ENCODE measurements around the gene GPC3. TPM values are rescaled to one million over a fixed set of nuclear protein-coding genes. Genes with fewer than 3 reads are reported as not detected.
A peak's percentile ranks its signal among the peaks of the same experiment; 100 is the strongest.

Gene GPC3
- total RNA-seq, 1 experiment from 2014 or later, result 32.4 TPM

GRCh38 chrX:133922390-133922771, 63.0 kb downstream of the GPC3 start:
- TF ChIP-seq ZNF671 (CRISPR knock-in tag; IDR thresholded peaks at IDR 0.05), result no peak
- H3K27me3 Mint-ChIP-seq (ENCODE audit: low read depth), result peaks cover 4% of the 10 kb centered on the region; the same call in 1 of the 2 replicates
- ATAC-seq (no peak), DNase-seq (ENCODE audit: low spot score) (no peak)
- ChIA-PET POLR2A (no interaction called here), CTCF (interaction anchor here (0.8 to 4.6 kb wide), 7 partner anchors 9 to 130 kb away, joined by 3 to 36 read pairs (median 4); no protein-coding TSS in a partner anchor)
- H3K27ac Mint-ChIP-seq, result no peak overlapping the region
- H3K36me3 Mint-ChIP-seq, result peaks cover under 1% of the 10 kb centered on the region; the same call in 1 of the 2 replicates
- no peak overlapping the region for H3K4me3 Mint-ChIP-seq
- H3K9me3 Mint-ChIP-seq, result no peaks in the 10 kb centered on the region
- peaks cover 56% of the 10 kb centered on the region for H3K4me1 Mint-ChIP-seq

GRCh38 chrX:133921764-133922389, 63.5 kb downstream of the GPC3 start:
- peak; percentile 75 for DNase-seq (ENCODE audit: low spot score)
- peaks cover 53% of the 10 kb centered on the region for H3K4me1 Mint-ChIP-seq
- ATAC-seq, result peak; percentile 92
- TF ChIP-seq, protein P1, sequence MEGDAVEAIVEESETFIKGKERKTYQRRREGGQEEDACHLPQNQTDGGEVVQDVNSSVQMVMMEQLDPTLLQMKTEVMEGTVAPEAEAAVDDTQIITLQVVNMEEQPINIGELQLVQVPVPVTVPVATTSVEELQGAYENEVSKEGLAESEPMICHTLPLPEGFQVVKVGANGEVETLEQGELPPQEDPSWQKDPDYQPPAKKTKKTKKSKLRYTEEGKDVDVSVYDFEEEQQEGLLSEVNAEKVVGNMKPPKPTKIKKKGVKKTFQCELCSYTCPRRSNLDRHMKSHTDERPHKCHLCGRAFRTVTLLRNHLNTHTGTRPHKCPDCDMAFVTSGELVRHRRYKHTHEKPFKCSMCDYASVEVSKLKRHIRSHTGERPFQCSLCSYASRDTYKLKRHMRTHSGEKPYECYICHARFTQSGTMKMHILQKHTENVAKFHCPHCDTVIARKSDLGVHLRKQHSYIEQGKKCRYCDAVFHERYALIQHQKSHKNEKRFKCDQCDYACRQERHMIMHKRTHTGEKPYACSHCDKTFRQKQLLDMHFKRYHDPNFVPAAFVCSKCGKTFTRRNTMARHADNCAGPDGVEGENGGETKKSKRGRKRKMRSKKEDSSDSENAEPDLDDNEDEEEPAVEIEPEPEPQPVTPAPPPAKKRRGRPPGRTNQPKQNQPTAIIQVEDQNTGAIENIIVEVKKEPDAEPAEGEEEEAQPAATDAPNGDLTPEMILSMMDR (IDR thresholded peaks at IDR 0.05), result peak; percentile 32; the same call in 1 of the 2 replicates
- TF ChIP-seq HMGXB4 (CRISPR knock-in tag; IDR thresholded peaks at IDR 0.05), result no peak
- H3K4me3 Mint-ChIP-seq, result no peak overlapping the region
- H3K27ac Mint-ChIP-seq, result peak overlapping the region; percentile 76; the same call in 1 of the 2 replicates
- H3K27me3 Mint-ChIP-seq (ENCODE audit: low read depth), result peaks cover 4% of the 10 kb centered on the region; the same call in 1 of the 2 replicates
- CTCF ChIA-PET, result interaction anchor here (0.8 to 4.6 kb wide), 9 partner anchors 9 to 129 kb away, joined by 3 to 36 read pairs (median 4); no protein-coding TSS in a partner anchor
- POLR2A ChIA-PET, result no interaction called here
- H3K9me3 Mint-ChIP-seq, result no peaks in the 10 kb centered on the region
- peaks cover 4% of the 10 kb centered on the region; the same call in 1 of the 2 replicates for H3K36me3 Mint-ChIP-seq

DNA sequence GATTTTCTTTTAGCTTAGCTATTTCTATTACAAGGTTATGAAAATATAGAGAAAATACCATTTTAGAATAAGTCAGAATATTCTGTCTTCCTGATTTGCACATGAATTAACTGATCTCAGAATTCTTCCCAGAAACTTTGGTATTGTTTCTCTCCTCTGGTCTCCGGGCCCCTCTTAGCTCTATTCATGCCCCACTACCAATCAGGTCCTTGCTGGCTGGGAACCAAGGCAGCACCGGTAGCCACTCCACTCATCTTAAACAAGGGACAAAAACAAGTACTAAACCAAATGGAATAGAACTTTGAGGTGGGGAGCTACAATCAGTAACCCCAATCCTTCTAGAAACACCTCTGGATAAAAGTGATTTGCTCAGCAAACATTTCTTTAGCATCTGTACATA, 64.3 kb downstream of the GPC3 start:
- ChIA-PET POLR2A (interaction anchor here (0.6 kb wide), 1 partner anchor 62 kb away, joined by 3 read pairs; no protein-coding TSS in a partner anchor), CTCF (interaction anchor here (0.8 to 4.6 kb wide), 6 partner anchors 52 to 128 kb away, joined by 3 to 36 read pairs (median 4); no protein-coding TSS in a partner anchor)
- H3K27me3 Mint-ChIP-seq (ENCODE audit: low read depth), result peaks cover 4% of the 10 kb centered on the region; the same call in 1 of the 2 replicates
- H3K36me3 Mint-ChIP-seq, result peaks cover 4% of the 10 kb centered on the region; the same call in 1 of the 2 replicates
- no peak overlapping the region for H3K27ac Mint-ChIP-seq
- DNase-seq (ENCODE audit: low spot score) (no peak), ATAC-seq (no peak)
- H3K4me1 Mint-ChIP-seq, result peaks cover 46% of the 10 kb centered on the region
- H3K9me3 Mint-ChIP-seq, result no peaks in the 10 kb centered on the region
- H3K4me3 Mint-ChIP-seq, result no peak overlapping the region
- TF ChIP-seq, protein P1 (IDR thresholded peaks at IDR 0.05), result no peak
- TF ChIP-seq ZNF121 (CRISPR knock-in tag; IDR thresholded peaks at IDR 0.05), result no peak
- no peak for TF ChIP-seq TEAD1 (CRISPR knock-in tag; IDR thresholded peaks at IDR 0.05)
- no peak for TF ChIP-seq NFE2L1 (CRISPR knock-in tag; IDR thresholded peaks at IDR 0.05)
- TF ChIP-seq ZNF232 (CRISPR knock-in tag; IDR thresholded peaks at IDR 0.05), result no peak
- TF ChIP-seq ZNF423 (CRISPR knock-in tag; IDR thresholded peaks at IDR 0.05), result no peak
- TF ChIP-seq MXD4 (CRISPR knock-in tag; IDR thresholded peaks at IDR 0.05; ENCODE audit: borderline replicate concordance), result no peak
- TF ChIP-seq FOXP4 (CRISPR knock-in tag; IDR thresholded peaks at IDR 0.05), result no peak
- TF ChIP-seq, protein P2, sequence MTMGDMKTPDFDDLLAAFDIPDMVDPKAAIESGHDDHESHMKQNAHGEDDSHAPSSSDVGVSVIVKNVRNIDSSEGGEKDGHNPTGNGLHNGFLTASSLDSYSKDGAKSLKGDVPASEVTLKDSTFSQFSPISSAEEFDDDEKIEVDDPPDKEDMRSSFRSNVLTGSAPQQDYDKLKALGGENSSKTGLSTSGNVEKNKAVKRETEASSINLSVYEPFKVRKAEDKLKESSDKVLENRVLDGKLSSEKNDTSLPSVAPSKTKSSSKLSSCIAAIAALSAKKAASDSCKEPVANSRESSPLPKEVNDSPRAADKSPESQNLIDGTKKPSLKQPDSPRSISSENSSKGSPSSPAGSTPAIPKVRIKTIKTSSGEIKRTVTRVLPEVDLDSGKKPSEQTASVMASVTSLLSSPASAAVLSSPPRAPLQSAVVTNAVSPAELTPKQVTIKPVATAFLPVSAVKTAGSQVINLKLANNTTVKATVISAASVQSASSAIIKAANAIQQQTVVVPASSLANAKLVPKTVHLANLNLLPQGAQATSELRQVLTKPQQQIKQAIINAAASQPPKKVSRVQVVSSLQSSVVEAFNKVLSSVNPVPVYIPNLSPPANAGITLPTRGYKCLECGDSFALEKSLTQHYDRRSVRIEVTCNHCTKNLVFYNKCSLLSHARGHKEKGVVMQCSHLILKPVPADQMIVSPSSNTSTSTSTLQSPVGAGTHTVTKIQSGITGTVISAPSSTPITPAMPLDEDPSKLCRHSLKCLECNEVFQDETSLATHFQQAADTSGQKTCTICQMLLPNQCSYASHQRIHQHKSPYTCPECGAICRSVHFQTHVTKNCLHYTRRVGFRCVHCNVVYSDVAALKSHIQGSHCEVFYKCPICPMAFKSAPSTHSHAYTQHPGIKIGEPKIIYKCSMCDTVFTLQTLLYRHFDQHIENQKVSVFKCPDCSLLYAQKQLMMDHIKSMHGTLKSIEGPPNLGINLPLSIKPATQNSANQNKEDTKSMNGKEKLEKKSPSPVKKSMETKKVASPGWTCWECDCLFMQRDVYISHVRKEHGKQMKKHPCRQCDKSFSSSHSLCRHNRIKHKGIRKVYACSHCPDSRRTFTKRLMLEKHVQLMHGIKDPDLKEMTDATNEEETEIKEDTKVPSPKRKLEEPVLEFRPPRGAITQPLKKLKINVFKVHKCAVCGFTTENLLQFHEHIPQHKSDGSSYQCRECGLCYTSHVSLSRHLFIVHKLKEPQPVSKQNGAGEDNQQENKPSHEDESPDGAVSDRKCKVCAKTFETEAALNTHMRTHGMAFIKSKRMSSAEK (CRISPR knock-in tag; IDR thresholded peaks at IDR 0.05; ENCODE audit: borderline replicate concordance), result no peak
- TF ChIP-seq, protein P3, sequence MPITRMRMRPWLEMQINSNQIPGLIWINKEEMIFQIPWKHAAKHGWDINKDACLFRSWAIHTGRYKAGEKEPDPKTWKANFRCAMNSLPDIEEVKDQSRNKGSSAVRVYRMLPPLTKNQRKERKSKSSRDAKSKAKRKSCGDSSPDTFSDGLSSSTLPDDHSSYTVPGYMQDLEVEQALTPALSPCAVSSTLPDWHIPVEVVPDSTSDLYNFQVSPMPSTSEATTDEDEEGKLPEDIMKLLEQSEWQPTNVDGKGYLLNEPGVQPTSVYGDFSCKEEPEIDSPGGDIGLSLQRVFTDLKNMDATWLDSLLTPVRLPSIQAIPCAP (CRISPR knock-in tag; IDR thresholded peaks at IDR 0.05), result no peak
- TF ChIP-seq, protein P4, sequence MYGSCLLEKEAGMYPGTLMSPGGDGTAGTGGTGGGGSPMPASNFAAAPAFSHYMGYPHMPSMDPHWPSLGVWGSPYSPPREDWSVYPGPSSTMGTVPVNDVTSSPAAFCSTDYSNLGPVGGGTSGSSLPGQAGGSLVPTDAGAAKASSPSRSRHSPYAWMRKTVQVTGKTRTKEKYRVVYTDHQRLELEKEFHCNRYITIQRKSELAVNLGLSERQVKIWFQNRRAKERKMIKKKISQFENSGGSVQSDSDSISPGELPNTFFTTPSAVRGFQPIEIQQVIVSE (CRISPR knock-in tag; IDR thresholded peaks at IDR 0.05; ENCODE audit: borderline replicate concordance), result no peak
- TF ChIP-seq TEAD4 (CRISPR knock-in tag; IDR thresholded peaks at IDR 0.05), result no peak
